HG03060 (cell line): Measurements from ENCODE around the gene CAMK1D.
"Not testable (repeated sequence)": the region's sequence is repeated elsewhere in the genome, so short reads cannot be mapped to it uniquely, and the experiment has no call there.

Source experiments
- ATAC-seq: cut with Tn5 transposase; IDR thresholded peaks from one replicate; pipeline ENCODE4 v1.9.1; 2021; ENCODE audit warnings: low read depth, moderate number of reproducible peaks; ENCODE audit not compliant: unreplicated experiment

The CAMK1D gene

GRCh38 chr10:12338981-12339380, 10.4 kb upstream of the CAMK1D start:
- no peak for ATAC-seq

- ATAC-seq = no peak
Observed at GRCh38 chr10:12340371-12340770, 9.0 kb upstream of the CAMK1D start.

- ATAC-seq = no peak
Observed at GRCh38 chr10:12340937-12341336, 8.4 kb upstream of the CAMK1D start.

GRCh38 chr10:12341526-12341925, 7.8 kb upstream of the CAMK1D start:
- no peak for ATAC-seq

GRCh38 chr10:12344375-12345110, 4.8 kb upstream of the CAMK1D start:
- no peak for ATAC-seq

GRCh38 chr10:12346707-12347106, 2.6 kb upstream of the CAMK1D start:
- no peak for ATAC-seq

GRCh38 chr10:12348294-12348869, 965 bp upstream of the CAMK1D start:
- no peak for ATAC-seq

GRCh38 chr10:12349629-12350166, 351 bp downstream of the CAMK1D start:
- no peak for ATAC-seq

GRCh38 chr10:12350167-12350872, 973 bp downstream of the CAMK1D start:
- no peak for ATAC-seq

- ATAC-seq = no peak
Observed at GRCh38 chr10:12350925-12351324, 1.6 kb downstream of the CAMK1D start.

- ATAC-seq = no peak
Observed at GRCh38 chr10:12351447-12351846, 2.1 kb downstream of the CAMK1D start.

GRCh38 chr10:12351889-12352288, 2.5 kb downstream of the CAMK1D start:
- ATAC-seq = no peak

GRCh38 chr10:12353399-12354242, 4.3 kb downstream of the CAMK1D start:
- no peak for ATAC-seq

- ATAC-seq = not testable (repeated sequence)
Observed at GRCh38 chr10:12354696-12355095, 5.3 kb downstream of the CAMK1D start.

GRCh38 chr10:12355384-12355783, 6.0 kb downstream of the CAMK1D start:
- no peak for ATAC-seq

- ATAC-seq = no peak
Observed at GRCh38 chr10:12357525-12358151, 8.3 kb downstream of the CAMK1D start.

GRCh38 chr10:12358863-12359564, 9.7 kb downstream of the CAMK1D start:
- no peak for ATAC-seq

GRCh38 chr10:12360461-12360860, 11.1 kb downstream of the CAMK1D start:
- no peak for ATAC-seq

GRCh38 chr10:12361115-12361514, 11.8 kb downstream of the CAMK1D start:
- not testable (repeated sequence) for ATAC-seq
